WI38 (cell line): ENCODE data around the gene KRT76.
"Not testable (repeated sequence)": the region's sequence is repeated elsewhere in the genome, so short reads cannot be mapped to it uniquely, and the experiment has no call there.

ENCODE experiments used
- H3K4me3 ChIP-seq: 2 replicates; pipeline ENCODE4 v1.5.1; 2011; ENCODE audit warnings: low read depth, mild to moderate bottlenecking, control low read depth, low read length
- TF ChIP-seq, protein P1 (sequence below): IDR thresholded peaks from 2 replicates; pipeline ENCODE4 v1.5.1; 2012; ENCODE audit warnings: low read depth, mild to moderate bottlenecking, control low read depth, low read length

The KRT76 gene

DNA sequence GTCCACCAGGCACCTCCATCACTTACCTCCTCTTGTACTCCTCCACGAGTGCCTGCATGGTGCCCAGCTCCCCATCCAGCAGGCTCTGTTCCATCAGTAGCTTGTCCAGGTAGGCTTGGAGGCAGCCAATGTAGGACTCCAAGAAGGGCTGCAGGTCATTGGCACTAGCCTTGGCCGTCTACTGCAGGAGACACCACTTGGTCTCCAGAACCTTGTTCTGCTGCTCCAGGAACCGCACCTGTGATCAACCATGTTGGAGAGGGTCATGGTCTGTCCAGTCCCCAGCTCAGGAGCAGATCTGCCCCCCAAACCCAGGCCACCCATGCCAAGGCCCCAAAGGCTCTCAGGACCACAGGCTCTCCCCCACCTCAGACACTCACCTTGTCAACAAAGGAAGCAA lies 23.9 kb downstream of the KRT76 start:
- TF ChIP-seq, protein P1, sequence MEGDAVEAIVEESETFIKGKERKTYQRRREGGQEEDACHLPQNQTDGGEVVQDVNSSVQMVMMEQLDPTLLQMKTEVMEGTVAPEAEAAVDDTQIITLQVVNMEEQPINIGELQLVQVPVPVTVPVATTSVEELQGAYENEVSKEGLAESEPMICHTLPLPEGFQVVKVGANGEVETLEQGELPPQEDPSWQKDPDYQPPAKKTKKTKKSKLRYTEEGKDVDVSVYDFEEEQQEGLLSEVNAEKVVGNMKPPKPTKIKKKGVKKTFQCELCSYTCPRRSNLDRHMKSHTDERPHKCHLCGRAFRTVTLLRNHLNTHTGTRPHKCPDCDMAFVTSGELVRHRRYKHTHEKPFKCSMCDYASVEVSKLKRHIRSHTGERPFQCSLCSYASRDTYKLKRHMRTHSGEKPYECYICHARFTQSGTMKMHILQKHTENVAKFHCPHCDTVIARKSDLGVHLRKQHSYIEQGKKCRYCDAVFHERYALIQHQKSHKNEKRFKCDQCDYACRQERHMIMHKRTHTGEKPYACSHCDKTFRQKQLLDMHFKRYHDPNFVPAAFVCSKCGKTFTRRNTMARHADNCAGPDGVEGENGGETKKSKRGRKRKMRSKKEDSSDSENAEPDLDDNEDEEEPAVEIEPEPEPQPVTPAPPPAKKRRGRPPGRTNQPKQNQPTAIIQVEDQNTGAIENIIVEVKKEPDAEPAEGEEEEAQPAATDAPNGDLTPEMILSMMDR: no peak
- H3K4me3 ChIP-seq: no peak overlapping the region

DNA sequence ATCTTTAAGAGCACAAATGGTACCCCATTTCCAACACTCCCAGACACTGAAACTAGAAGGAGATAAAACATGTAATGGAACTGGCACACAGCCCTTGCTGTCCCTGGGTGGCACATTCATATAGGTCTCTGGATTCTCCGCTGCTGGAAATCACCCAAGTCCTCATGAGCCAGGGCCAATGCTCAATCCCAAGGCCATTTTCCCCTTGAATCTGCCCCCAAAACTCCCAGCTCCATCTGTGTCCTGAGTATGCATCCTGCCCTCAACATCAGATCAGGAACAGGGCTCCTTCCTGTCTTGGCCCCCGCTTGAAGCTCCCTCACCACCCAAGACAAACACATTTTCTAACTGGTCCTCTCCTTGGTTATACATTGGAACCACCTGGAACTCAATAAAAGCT lies 24.6 kb downstream of the KRT76 start:
- no peak overlapping the region for H3K4me3 ChIP-seq
- TF ChIP-seq, protein P1: no peak

DNA sequence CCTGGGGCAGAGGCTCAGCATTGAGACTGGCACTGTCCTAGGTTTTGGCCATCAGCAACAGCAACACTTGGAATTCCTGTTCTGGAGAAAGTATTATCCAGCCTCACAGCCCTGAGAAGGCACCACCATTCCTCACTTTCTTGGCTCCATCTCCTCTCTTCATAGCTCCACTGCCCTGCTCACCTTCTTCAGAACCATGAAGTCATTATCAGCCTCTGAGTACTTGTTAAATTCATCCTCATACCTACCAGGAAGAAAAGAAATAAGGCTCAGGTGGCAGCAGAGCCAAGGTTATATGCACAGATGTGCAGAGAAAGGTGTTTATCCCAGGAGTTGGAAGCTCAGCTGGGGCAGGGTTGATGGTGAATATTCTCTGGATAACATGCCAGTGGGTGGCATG lies 25.4 kb downstream of the KRT76 start:
- TF ChIP-seq, protein P1: no peak
- H3K4me3 ChIP-seq: no peak overlapping the region

DNA sequence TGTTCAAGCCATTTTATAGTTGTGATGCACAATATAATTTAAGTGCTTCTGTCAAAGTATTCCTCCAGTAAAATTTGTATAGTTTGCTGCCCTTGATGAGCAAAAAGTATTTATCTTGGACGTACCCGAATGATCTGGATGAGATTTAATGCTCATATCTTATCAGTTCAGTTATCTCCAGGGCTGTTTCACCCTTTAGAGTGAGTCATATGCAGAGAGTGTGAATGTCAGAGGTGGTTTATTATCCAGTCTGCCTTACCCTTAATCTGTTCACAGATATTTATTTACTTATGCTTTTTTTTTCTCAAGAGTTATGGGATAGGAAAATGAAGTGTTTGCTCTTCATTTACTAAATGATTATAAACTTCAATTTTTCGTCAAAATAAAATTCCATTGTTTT lies 26.6 kb downstream of the KRT76 start:
- not testable (repeated sequence) for H3K4me3 ChIP-seq

DNA sequence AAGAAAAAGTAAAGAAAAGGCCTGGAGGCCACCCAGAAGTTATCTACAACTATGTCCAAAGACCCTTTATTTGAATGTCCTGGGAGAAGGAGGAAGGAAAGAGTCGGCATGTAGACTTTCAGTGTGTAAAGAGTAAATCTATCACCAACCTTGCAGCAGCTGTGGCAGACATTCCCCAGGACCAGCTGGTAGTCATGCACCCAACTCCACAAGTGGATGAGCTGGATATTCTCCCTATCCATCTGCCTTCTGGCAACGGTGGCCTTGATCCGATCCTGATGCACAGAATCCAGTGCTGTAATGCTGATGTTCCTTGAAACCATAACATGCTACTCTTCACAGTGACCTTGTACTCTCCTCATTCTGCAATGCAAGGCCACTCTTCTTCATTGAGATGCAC lies 27.3 kb downstream of the KRT76 start:
- TF ChIP-seq, protein P1: no peak
- no peak overlapping the region for H3K4me3 ChIP-seq

DNA sequence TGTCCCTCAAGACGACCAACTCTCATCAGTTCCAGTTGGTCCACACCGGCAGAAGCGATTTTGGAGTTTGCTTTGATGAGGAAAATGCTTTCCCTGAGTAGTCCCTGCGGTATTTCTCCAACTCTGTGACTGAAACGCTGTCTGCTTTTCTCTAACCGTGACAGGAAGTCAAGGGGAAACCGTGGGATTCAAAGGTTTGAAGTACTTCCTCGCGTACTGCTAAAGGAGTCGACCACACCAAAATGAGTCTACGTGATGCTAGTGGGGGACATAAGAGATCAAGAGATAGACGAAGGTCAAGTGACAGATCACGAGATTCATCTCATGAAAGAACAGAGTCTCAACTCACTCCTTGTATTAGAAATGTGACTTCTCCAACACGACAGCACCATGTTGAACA lies 28.6 kb downstream of the KRT76 start:
- TF ChIP-seq, protein P1: no peak
- no peak overlapping the region for H3K4me3 ChIP-seq

DNA sequence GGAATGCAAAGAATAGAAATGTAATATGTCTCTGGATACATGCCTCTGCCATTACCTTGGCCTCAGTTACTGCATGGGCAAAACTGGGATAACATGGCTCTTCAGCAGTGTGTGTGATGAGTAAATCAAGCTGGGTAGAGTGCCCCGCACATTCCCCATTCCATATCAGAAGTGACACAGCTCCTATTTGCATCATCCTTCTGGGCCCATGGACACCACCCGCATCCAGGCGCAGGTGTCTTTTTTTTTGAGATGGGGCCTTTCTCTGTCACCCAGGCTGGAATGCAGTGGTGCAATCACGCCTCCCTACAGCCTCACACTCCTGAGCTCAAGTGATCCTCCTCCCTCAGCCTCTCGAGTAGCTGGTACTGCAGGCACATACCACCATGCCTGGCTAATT lies 31.6 kb downstream of the KRT76 start:
- H3K4me3 ChIP-seq: no peak overlapping the region
- TF ChIP-seq, protein P1: no peak

DNA sequence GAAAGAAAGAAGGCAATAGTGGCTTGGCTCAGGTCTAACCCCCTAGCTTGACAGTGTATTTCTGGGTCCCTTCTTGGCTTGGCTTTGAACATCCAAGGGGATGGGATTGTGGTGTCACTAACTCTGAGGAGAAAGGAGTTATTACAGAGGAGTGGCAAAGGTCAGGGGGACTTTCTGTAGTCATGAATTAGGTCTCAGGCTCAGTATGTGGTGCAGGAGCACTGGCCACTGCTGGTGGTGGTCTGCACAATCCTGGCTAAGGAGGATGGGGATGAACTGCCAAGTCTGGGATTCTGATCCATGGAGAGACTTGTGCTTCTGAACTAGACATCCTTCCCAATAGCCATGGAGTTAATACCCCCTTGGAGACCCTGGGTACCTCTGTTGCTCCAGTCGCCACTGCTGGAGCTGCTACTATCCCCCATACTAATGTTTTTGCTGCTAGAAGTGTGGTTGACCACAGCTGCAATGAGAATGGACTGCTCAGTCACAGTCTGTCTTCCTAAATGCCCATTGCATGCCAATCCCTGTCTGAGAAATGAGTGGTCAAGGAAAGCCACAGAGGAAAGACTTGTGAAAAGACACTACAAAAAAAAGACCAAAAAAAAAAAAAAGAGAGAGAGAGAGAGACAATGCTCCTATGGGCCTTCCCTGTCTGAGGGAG lies 32.5 kb downstream of the KRT76 start:
- TF ChIP-seq, protein P1: no peak
- H3K4me3 ChIP-seq: no peak overlapping the region
